ENCODE results near the gene SH3D19.
"Not testable (repeated sequence)": the region's sequence is repeated elsewhere in the genome, so short reads cannot be mapped to it uniquely, and the experiment has no call there.

The SH3D19 gene

GRCh38 chr4:151087467-151087866 lies 237.9 kb downstream of the SH3D19 start:
- no peak overlapping the region for H3K4me3 ChIP-seq (ENCODE audit: low read depth, low read length)
- TF ChIP-seq CTCF (IDR thresholded peaks at IDR 0.05; ENCODE audit: low read depth, low read length, missing control alignments) = no peak
- DNase-seq (ENCODE audit: low read depth) = no peak
- in situ Hi-C loops (cut with HindIII; ENCODE audit: low sequenced_read_pairs) = no loop called here

GRCh38 chr4:151077978-151078377 lies 247.4 kb downstream of the SH3D19 start:
- in situ Hi-C loops (cut with HindIII; ENCODE audit: low sequenced_read_pairs); H3K4me3 ChIP-seq (ENCODE audit: low read depth, low read length); DNase-seq (ENCODE audit: low read depth): not testable (repeated sequence)

- H3K4me3 ChIP-seq (ENCODE audit: low read depth, low read length) = no peak overlapping the region
- TF ChIP-seq CTCF (IDR thresholded peaks at IDR 0.05; ENCODE audit: low read depth, low read length, missing control alignments) = no peak
These were observed 250.9 kb downstream of the SH3D19 start for GRCh38 chr4:151074416-151074916.

More at GRCh38 chr4:151074416-151074916, 250.9 kb downstream of the SH3D19 start:
- no peak for DNase-seq (ENCODE audit: low read depth)
- in situ Hi-C loops (cut with HindIII; ENCODE audit: low sequenced_read_pairs) = no loop called here

Data from astrocyte of the cerebellum (primary cell).